ENCODE data around the gene XPO6. TPM values are rescaled to one million over a fixed set of nuclear protein-coding genes. Genes with fewer than 3 reads are reported as not detected.
A peak's percentile ranks its signal among the peaks of the same experiment; 100 is the strongest.

The XPO6 gene
- polyA plus RNA-seq, 1 of the 3 experiments (the other 2 are of a cell fraction): 97.1 TPM

DNA sequence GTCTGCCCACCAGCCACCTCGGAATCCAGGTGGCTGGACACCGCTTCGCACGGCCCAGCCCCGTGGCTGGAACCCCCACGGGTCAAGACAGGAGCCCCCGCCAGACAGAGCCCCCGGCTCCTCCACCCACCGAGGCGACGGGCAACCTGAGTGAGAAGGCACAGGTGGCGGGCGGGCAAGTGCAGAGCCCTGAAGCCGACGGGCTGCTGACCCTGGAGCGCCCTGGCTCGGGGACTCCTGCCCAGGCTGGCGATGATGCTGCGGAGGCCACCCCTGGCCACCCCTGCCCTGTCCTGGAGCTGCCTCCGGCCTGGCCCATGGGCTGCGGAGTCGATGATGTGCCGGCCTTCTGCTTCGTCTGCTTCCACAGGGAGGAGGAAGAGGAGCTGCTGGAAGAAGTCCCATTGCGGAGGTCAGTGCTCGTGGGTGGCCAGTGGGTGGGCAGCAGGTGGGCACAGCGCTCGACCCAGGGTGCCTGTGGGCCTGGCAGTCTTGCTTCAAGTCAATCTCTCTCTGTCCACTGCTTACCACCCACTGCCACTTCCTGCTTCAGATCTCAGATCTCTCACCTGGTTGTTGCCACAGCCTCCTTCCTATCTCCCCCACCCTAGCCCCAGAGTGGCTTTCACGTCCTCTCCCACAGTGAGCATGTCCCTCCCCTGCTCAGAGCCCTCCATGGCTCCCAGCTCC lies 47.5 kb upstream of the XPO6 start:
- ChIA-PET POLR2A (no interaction called here), CTCF (interaction anchor here (0.9 kb wide), 1 partner anchor 62 kb away, joined by 3 read pairs; no protein-coding TSS in a partner anchor)
- peak; percentile 21 for DNase-seq
- H4K20me1 ChIP-seq (ENCODE audit: insufficient read depth): no peaks in the 10 kb centered on the region
- H3F3A ChIP-seq (replicated peaks; ENCODE audit: insufficient read depth): no peaks in the 10 kb centered on the region
- no peaks in the 10 kb centered on the region for H3K36me3 ChIP-seq (replicated peaks in 1 of 2; ENCODE audit: control insufficient read depth in 1 of 2, insufficient read depth in 2 of 2, low read length in 1 of 2)
- no peaks in the 10 kb centered on the region for H3K79me2 ChIP-seq (ENCODE audit: insufficient read depth)
- H2AFZ ChIP-seq (ENCODE audit: low read depth): no peak overlapping the region
- H3K9ac ChIP-seq: no peak overlapping the region
- WGBS (ENCODE audit: low lambda C conversion rate): 29% methylated on average over 1 of the region's 29 CpGs
- H3K27me3 ChIP-seq (ENCODE audit: insufficient read depth): 0 out of 2 replicates have a peak, but pooled peaks cover 8% of the 10 kb centered on the region
- TF ChIP-seq TAF1 (IDR thresholded peaks at IDR 0.05; ENCODE audit: borderline replicate concordance, low read depth, low read length) (no peak), TEAD4 (IDR thresholded peaks at IDR 0.05; ENCODE audit: borderline replicate concordance, insufficient read depth) (no peak), RCOR1 (IDR thresholded peaks at IDR 0.05; ENCODE audit: low read length) (no peak), EP300 (IDR thresholded peaks at IDR 0.05; ENCODE audit: borderline replicate concordance in 1 of 2, low read depth in 1 of 2, low read length in 1 of 2) (no peak), NRF1 (IDR thresholded peaks at IDR 0.05; ENCODE audit: low read depth, low read length) (no peak), FOXJ3 (CRISPR knock-in tag; IDR thresholded peaks at IDR 0.05) (no peak), GABPA (IDR thresholded peaks at IDR 0.05; ENCODE audit: low read depth) (no peak), GATA2 (CRISPR knock-in tag; IDR thresholded peaks at IDR 0.05) (no peak), RFX5 (IDR thresholded peaks at IDR 0.05; ENCODE audit: low read length) (no peak), TCF12 (IDR thresholded peaks at IDR 0.05) (no peak), FOSL2 (IDR thresholded peaks at IDR 0.05; ENCODE audit: borderline replicate concordance, low read depth) (no peak), JUND (IDR thresholded peaks at IDR 0.05) (no peak), NFIC (IDR thresholded peaks at IDR 0.05; ENCODE audit: borderline replicate concordance) (no peak), SIN3A (IDR thresholded peaks at IDR 0.05; ENCODE audit: borderline replicate concordance, low read depth, low read length) (no peak), POLR2AphosphoS5 (IDR thresholded peaks at IDR 0.05; ENCODE audit: low read depth, low read length) (no peak), MEF2A (IDR thresholded peaks at IDR 0.05; ENCODE audit: borderline replicate concordance, low read depth) (no peak), EZH2phosphoT487 (IDR thresholded peaks at IDR 0.05; ENCODE audit: borderline replicate concordance, low read depth) (no peak), ELF1 (IDR thresholded peaks at IDR 0.05) (no peak)
- TF ChIP-seq, protein P1, sequence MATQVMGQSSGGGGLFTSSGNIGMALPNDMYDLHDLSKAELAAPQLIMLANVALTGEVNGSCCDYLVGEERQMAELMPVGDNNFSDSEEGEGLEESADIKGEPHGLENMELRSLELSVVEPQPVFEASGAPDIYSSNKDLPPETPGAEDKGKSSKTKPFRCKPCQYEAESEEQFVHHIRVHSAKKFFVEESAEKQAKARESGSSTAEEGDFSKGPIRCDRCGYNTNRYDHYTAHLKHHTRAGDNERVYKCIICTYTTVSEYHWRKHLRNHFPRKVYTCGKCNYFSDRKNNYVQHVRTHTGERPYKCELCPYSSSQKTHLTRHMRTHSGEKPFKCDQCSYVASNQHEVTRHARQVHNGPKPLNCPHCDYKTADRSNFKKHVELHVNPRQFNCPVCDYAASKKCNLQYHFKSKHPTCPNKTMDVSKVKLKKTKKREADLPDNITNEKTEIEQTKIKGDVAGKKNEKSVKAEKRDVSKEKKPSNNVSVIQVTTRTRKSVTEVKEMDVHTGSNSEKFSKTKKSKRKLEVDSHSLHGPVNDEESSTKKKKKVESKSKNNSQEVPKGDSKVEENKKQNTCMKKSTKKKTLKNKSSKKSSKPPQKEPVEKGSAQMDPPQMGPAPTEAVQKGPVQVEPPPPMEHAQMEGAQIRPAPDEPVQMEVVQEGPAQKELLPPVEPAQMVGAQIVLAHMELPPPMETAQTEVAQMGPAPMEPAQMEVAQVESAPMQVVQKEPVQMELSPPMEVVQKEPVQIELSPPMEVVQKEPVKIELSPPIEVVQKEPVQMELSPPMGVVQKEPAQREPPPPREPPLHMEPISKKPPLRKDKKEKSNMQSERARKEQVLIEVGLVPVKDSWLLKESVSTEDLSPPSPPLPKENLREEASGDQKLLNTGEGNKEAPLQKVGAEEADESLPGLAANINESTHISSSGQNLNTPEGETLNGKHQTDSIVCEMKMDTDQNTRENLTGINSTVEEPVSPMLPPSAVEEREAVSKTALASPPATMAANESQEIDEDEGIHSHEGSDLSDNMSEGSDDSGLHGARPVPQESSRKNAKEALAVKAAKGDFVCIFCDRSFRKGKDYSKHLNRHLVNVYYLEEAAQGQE (IDR thresholded peaks at IDR 0.05; ENCODE audit: low read depth, low read length): no peak
- TF ChIP-seq, protein P2, sequence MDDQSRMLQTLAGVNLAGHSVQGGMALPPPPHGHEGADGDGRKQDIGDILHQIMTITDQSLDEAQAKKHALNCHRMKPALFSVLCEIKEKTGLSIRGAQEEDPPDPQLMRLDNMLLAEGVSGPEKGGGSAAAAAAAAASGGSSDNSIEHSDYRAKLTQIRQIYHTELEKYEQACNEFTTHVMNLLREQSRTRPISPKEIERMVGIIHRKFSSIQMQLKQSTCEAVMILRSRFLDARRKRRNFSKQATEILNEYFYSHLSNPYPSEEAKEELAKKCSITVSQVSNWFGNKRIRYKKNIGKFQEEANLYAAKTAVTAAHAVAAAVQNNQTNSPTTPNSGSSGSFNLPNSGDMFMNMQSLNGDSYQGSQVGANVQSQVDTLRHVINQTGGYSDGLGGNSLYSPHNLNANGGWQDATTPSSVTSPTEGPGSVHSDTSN (IDR thresholded peaks at IDR 0.05): no peak
- H3K27ac ChIP-seq (ENCODE audit: low read depth in 2 of 2, low read length in 1 of 2): no peak overlapping the region
- no peaks in the 10 kb centered on the region for H3K9me3 ChIP-seq
- no peak overlapping the region for H3K4me2 ChIP-seq
- H3K4me1 ChIP-seq (ENCODE audit: control insufficient read depth in 1 of 2, insufficient read depth in 2 of 2, low read depth in 1 of 2, low read length in 1 of 2): peaks cover 0 to 3% of the 10 kb centered on the region in 2 experiments; a peak in 1 of 4 replicates
- H3K4me3 ChIP-seq (ENCODE audit: low read depth in 2 of 2, low read length in 1 of 2): no peak overlapping the region
- H3K9me2 ChIP-seq: no peaks in the 10 kb centered on the region
